ENCODE results near the gene ZNF524.

The ZNF524 gene

GRCh38 chr19:55644842-55645511 is 44.9 kb downstream of the ZNF524 start:
- H3K4me3 ChIP-seq (ENCODE audit: low read depth, low read length), result peak overlapping the region; percentile 83
- TF ChIP-seq CTCF (IDR thresholded peaks at IDR 0.05; ENCODE audit: low read depth, low read length), result no peak

- TF ChIP-seq CTCF (IDR thresholded peaks at IDR 0.05; ENCODE audit: low read depth, low read length), result no peak
- H3K4me3 ChIP-seq (ENCODE audit: low read depth, low read length), result no peak overlapping the region
Measured at GRCh38 chr19:55645512-55645881, 45.4 kb downstream of the ZNF524 start.

GRCh38 chr19:55646889-55647731 is 47.0 kb downstream of the ZNF524 start:
- TF ChIP-seq CTCF (IDR thresholded peaks at IDR 0.05; ENCODE audit: low read depth, low read length), result no peak

GRCh38 chr19:55647732-55648584 is 47.9 kb downstream of the ZNF524 start, which contains the start of gene CCDC106:
CCDC106 (plus strand) TSS chr19:55648212; CDS start chr19:55649047, 835 bp downstream.
- TF ChIP-seq CTCF (IDR thresholded peaks at IDR 0.05; ENCODE audit: low read depth, low read length), result no peak
- H3K4me3 ChIP-seq (ENCODE audit: low read depth, low read length), result peak within 1 kb of the TSS; percentile 73

More at GRCh38 chr19:55646889-55647731, 47.0 kb downstream of the ZNF524 start:
- peak overlapping the region; percentile 73 for H3K4me3 ChIP-seq (ENCODE audit: low read depth, low read length)

GRCh38 chr19:55648585-55649267 is 48.6 kb downstream of the ZNF524 start:
- TF ChIP-seq CTCF (IDR thresholded peaks at IDR 0.05; ENCODE audit: low read depth, low read length), result no peak
- peak overlapping the region; percentile 73 for H3K4me3 ChIP-seq (ENCODE audit: low read depth, low read length)

- no peak for TF ChIP-seq CTCF (IDR thresholded peaks at IDR 0.05; ENCODE audit: low read depth, low read length)
- H3K4me3 ChIP-seq (ENCODE audit: low read depth, low read length), result no peak overlapping the region
Measured at GRCh38 chr19:55649268-55650125, 49.4 kb downstream of the ZNF524 start.
